ENCODE data around the gene HAS3. TPM values are rescaled to one million over a fixed set of nuclear protein-coding genes. Genes with fewer than 3 reads are reported as not detected.
"Not testable (repeated sequence)": the region's sequence is repeated elsewhere in the genome, so short reads cannot be mapped to it uniquely, and the experiment has no call there.

HAS3 gene
- total RNA-seq, 3 donors from 2014 or later = 0.96 to 10.5 (median 2.5) TPM

DNA sequence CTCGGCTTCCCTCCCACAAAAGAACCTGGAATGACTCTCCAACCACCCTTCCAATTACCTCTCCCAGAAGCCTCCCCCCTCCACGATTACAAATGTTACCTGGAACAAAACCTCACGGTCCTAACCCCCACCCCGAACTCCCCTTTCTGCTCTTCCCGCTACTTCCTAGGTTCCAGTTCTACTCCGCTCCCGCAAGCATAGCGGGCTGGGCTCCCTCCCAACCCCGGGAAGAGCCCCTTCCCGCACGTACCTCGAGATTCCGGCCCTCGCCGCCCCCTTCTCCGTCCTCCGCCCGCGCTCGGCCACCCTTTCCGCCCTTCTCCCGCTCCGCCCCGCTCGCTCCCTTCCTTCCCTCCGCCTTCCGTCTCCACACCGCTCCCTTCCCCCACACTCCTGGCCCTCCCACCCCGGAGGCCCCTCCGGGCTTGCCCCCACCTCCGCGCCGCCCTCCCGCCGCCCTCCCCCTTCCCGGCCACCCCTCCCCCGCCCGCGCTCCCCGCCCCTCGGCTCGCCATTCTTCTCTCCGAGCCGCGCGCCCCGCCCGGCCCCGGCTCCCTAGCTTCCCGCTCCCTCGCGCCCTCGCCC lies 26.5 kb downstream of the HAS3 start:
- intact Hi-C loops (cut with DNase I; ENCODE audit: low total_unique reads) = no loop called here
- Histone ChIP-seq H3K4me1 (peaks cover 5 to 8% of the 10 kb centered on the region in 2 donors), H3K27ac (peak overlapping the region; percentile 94 to 98), H3K9me3 (no peaks in the 10 kb centered on the region), H3K4me3 (peak overlapping the region; percentile 91 to 94 (median 94)), H3K36me3 (no peaks in the 10 kb centered on the region), H3K27me3 (no peaks in the 10 kb centered on the region)
- DNase-seq (ENCODE audit: low spot score in 2 of 2) = peak; percentile 60 to 77
- TF ChIP-seq, protein P1, sequence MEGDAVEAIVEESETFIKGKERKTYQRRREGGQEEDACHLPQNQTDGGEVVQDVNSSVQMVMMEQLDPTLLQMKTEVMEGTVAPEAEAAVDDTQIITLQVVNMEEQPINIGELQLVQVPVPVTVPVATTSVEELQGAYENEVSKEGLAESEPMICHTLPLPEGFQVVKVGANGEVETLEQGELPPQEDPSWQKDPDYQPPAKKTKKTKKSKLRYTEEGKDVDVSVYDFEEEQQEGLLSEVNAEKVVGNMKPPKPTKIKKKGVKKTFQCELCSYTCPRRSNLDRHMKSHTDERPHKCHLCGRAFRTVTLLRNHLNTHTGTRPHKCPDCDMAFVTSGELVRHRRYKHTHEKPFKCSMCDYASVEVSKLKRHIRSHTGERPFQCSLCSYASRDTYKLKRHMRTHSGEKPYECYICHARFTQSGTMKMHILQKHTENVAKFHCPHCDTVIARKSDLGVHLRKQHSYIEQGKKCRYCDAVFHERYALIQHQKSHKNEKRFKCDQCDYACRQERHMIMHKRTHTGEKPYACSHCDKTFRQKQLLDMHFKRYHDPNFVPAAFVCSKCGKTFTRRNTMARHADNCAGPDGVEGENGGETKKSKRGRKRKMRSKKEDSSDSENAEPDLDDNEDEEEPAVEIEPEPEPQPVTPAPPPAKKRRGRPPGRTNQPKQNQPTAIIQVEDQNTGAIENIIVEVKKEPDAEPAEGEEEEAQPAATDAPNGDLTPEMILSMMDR (IDR thresholded peaks at IDR 0.05) = no peak
- no peak for TF ChIP-seq POLR2A (IDR thresholded peaks at IDR 0.05)
- peak in 1 of 3 donors; percentile 5 for TF ChIP-seq POLR2AphosphoS5 (IDR thresholded peaks at IDR 0.05)

DNA sequence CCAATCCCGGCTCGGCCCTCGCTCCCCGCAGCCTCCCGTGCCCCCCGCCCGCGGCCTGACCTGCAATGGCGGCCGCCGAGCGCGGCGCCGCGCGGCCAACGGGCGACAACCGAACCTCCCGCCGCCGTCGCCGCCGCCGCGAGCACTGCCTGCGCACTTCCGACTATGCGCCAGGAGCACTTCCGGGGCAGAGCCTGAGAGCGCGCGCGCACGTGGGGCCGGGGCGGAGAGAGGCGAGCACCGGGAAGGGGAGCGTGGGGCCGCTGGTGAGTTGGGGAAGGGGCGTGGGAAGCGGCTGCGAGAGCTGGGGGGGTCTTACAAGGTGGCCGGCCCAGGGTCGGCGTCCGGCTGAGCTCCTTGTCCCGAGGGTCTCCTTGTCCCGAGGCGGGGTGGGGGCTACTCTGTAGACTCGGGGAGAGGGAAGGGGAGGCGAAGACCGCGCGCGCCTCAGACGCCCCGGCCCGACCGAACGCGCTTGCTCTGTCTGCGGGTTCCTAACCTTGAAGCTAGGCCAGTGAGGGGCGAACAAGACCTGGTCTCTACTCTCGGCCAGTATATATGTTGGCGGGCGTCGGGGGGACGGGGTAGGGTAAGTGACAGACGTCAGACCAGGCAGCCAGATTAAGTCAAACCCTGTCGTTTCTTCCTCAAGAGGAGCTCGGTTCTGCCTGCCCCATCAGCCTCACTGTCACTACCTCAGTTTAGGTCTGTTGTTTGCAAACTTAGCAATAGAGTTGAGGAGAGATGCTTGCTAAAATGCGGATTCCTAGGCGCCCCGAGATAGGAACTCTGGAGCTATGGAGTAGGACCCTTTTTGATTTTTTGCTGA lies 27.2 kb downstream of the HAS3 start, which contains the start of the genes CHTF8 and UTP4:
Gene CHTF8, minus strand, starts transcription at position 165 of the 829 bp plus-strand sequence. CDS start 11,130 bp downstream, outside the sequence.
Gene UTP4, plus strand, starts transcription at position 226 of the 829 bp plus-strand sequence. CDS start 811 bp downstream, outside the sequence.
- DNase-seq (ENCODE audit: low spot score in 2 of 2) = peak; percentile 75 to 86
- TF ChIP-seq, protein P1 (IDR thresholded peaks at IDR 0.05) = peak in 1 of 3 donors; percentile 24
- TF ChIP-seq POLR2A (IDR thresholded peaks at IDR 0.05) = peak; percentile 42
- peak; percentile 73 to 96 (median 88) for TF ChIP-seq POLR2AphosphoS5 (IDR thresholded peaks at IDR 0.05)
- peaks cover 5 to 8% of the 10 kb centered on the region in 2 donors for H3K4me1 ChIP-seq
- H3K36me3 ChIP-seq = no peaks in the 10 kb centered on the region
- peak within 1 kb of the TSS; percentile 94 to 98 for H3K27ac ChIP-seq
- peak within 1 kb of the TSS; percentile 91 to 94 (median 94) for H3K4me3 ChIP-seq
- intact Hi-C loops (cut with DNase I; ENCODE audit: low total_unique reads) = no loop called here
- H3K9me3 ChIP-seq = no peaks in the 10 kb centered on the region
- no peaks in the 10 kb centered on the region for H3K27me3 ChIP-seq

DNA sequence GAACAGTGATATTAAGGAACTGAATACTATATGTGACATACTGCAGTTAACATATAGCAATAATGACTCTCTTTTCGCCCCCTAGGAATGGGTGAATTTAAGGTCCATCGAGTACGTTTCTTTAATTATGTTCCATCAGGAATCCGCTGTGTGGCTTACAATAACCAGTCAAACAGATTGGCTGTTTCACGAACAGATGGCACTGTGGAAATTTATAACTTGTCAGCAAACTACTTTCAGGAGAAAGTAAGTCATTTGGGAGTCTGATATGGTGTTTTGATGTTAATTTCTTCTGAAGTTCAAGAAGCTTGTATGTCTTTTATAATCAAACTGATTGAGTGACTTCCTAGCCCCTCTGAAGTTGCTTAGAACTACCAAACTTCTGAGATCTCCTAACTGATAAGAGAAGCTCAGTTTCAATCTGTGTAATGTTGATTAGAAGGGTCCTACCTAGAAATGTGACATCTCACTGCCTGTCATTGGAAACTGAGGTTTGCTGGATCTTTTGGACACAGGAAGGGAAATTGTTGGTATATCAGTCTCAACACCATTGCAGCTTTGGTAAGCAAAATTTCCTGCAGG lies 28.0 kb downstream of the HAS3 start:
- intact Hi-C loops (cut with DNase I; ENCODE audit: low total_unique reads) = no loop called here
- Histone ChIP-seq H3K27me3 (no peaks in the 10 kb centered on the region), H3K36me3 (no peaks in the 10 kb centered on the region), H3K4me3 (peak overlapping the region; percentile 91 to 94 (median 94)), H3K4me1 (peaks cover 5 to 8% of the 10 kb centered on the region in 2 donors), H3K9me3 (no peaks in the 10 kb centered on the region), H3K27ac (no peak overlapping the region)
- DNase-seq (ENCODE audit: low spot score in 2 of 2) = no peak
- no peak for TF ChIP-seq POLR2AphosphoS5 (IDR thresholded peaks at IDR 0.05)
- TF ChIP-seq, protein P1 (IDR thresholded peaks at IDR 0.05) = no peak
- TF ChIP-seq POLR2A (IDR thresholded peaks at IDR 0.05) = no peak

DNA sequence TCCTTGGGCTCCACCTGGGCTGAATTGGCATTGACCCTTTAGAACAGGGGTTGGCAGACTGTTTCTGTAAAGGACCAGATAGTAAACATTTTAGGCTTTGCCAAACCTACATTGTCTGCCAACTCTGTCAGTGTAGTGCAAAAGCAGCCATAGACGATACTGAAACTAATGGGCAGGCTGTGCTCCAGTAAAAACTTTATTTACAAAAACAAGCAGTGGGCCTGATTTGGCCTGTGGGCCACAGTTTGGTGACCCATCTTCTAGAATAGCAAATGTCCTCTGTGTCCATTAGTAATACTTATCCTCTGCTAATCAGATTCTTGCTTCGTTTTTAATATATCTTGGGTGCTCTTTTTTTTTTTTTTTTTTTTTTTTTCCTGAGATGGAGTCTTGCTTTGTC lies 33.2 kb downstream of the HAS3 start:
- Histone ChIP-seq H3K4me1 (no peaks in the 10 kb centered on the region), H3K36me3 (peaks cover 4% of the 10 kb centered on the region), H3K9me3 (no peaks in the 10 kb centered on the region), H3K27ac (no peak overlapping the region), H3K4me3 (no peak overlapping the region), H3K27me3 (no peaks in the 10 kb centered on the region)
- intact Hi-C loops (cut with DNase I; ENCODE audit: low total_unique reads) = no loop called here
- no peak for DNase-seq (ENCODE audit: low spot score in 2 of 2)
- TF ChIP-seq, protein P1 (IDR thresholded peaks at IDR 0.05) = no peak
- TF ChIP-seq POLR2A (IDR thresholded peaks at IDR 0.05) (no peak), POLR2AphosphoS5 (IDR thresholded peaks at IDR 0.05) (no peak)

DNA sequence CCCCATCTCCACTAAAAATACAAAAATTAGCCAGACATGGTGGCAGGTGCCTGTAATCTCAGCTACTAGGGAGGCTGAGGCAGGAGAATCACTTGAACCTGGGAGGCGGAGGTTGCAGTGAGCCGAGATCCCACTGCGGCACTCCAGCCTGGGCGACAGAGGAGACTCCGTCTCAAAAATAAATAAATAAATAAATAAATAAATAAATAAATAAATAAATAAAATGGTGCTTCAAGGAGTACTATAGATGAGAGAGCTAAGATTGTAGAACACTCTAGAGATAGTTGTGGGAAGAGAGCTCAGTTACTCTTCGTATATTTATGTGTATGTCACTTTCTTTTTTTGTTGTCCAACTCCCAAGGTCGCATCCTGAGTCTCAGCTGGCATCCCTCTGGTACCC lies 34.0 kb downstream of the HAS3 start:
- DNase-seq (ENCODE audit: low spot score in 2 of 2); H3K9me3 ChIP-seq; H3K27ac ChIP-seq; H3K4me3 ChIP-seq; H3K36me3 ChIP-seq; H3K27me3 ChIP-seq; H3K4me1 ChIP-seq; intact Hi-C loops (cut with DNase I; ENCODE audit: low total_unique reads): not testable (repeated sequence)
